ENCODE measurements around the gene DPP6.

- TF ChIP-seq, protein P1, sequence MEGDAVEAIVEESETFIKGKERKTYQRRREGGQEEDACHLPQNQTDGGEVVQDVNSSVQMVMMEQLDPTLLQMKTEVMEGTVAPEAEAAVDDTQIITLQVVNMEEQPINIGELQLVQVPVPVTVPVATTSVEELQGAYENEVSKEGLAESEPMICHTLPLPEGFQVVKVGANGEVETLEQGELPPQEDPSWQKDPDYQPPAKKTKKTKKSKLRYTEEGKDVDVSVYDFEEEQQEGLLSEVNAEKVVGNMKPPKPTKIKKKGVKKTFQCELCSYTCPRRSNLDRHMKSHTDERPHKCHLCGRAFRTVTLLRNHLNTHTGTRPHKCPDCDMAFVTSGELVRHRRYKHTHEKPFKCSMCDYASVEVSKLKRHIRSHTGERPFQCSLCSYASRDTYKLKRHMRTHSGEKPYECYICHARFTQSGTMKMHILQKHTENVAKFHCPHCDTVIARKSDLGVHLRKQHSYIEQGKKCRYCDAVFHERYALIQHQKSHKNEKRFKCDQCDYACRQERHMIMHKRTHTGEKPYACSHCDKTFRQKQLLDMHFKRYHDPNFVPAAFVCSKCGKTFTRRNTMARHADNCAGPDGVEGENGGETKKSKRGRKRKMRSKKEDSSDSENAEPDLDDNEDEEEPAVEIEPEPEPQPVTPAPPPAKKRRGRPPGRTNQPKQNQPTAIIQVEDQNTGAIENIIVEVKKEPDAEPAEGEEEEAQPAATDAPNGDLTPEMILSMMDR (optimal IDR thresholded peaks at IDR 0.05 in 1 of 3, IDR thresholded peaks at IDR 0.05 in 1 of 3, conservative IDR thresholded peaks at IDR 0.05 in 1 of 3; ENCODE audit: extremely low read depth in 1 of 3, insufficient read depth in 2 of 3, low read length in 3 of 3): no peak
- TF ChIP-seq EZH2 (IDR thresholded peaks at IDR 0.05; ENCODE audit: low read length): no peak
These were observed 595.4 kb downstream of the DPP6 start for GRCh38 chr7:154647625-154648024.

Measured in keratinocyte (primary cell).